Osteocyte (in vitro differentiated cells): Measurements from ENCODE around the gene BCL2A1. TPM values are rescaled to one million over a fixed set of nuclear protein-coding genes. Genes with fewer than 3 reads are reported as not detected.
A peak's percentile ranks its signal among the peaks of the same experiment; 100 is the strongest.

ENCODE experiments used
- DNase-seq: peaks from one replicate; pipeline ENCODE4 v3.0.0; 2021; ENCODE audit warnings: mixed read lengths; ENCODE audit not compliant: unreplicated experiment; ENCODE audit errors: extremely low spot score
- H3K27ac Mint-ChIP-seq: one replicate; pipeline ENCODE4 v1.8.0; 2021; ENCODE audit warnings: mild to moderate bottlenecking, mixed read lengths; ENCODE audit not compliant: unreplicated experiment
- H3K27me3 Mint-ChIP-seq: one replicate; pipeline ENCODE4 v1.8.0; 2021; ENCODE audit warnings: mixed read lengths; ENCODE audit not compliant: unreplicated experiment
- H3K36me3 Mint-ChIP-seq: one replicate; pipeline ENCODE4 v1.8.0; 2021; ENCODE audit warnings: mixed read lengths; ENCODE audit not compliant: unreplicated experiment
- H3K4me1 Mint-ChIP-seq: one replicate; pipeline ENCODE4 v1.8.0; 2021; ENCODE audit warnings: mixed read lengths; ENCODE audit not compliant: unreplicated experiment
- H3K4me3 Mint-ChIP-seq: one replicate; pipeline ENCODE4 v1.8.0; 2021; ENCODE audit warnings: mild to moderate bottlenecking, moderate library complexity, mixed read lengths; ENCODE audit not compliant: unreplicated experiment
- H3K9me3 Mint-ChIP-seq: one replicate; pipeline ENCODE4 v1.8.0; 2021; ENCODE audit warnings: mixed read lengths; ENCODE audit not compliant: unreplicated experiment
- CTCF ChIP-seq: fragments of 200-600 bp; sonication (generic); IDR thresholded peaks from 2 replicates; pipeline ENCODE4 v1.5.0; 2021; ENCODE audit warnings: antibody characterized with exemption, mild to moderate bottlenecking, moderate library complexity
- total RNA-seq: library from RNA; stranded (reverse); gene quantifications from 2 replicates; pipeline ENCODE4 v1.2.1, GENCODE V29; 2021

The BCL2A1 gene
- total RNA-seq, 1 donor from 2014 or later = not detected

GRCh38 chr15:79950247-79950646 is 20.7 kb downstream of the BCL2A1 start:
- no peak overlapping the region for H3K4me3 Mint-ChIP-seq
- no peak overlapping the region for H3K27ac Mint-ChIP-seq
- H3K27me3 Mint-ChIP-seq = peaks cover 11% of the 10 kb centered on the region
- no peak for TF ChIP-seq CTCF
- no peaks in the 10 kb centered on the region for H3K9me3 Mint-ChIP-seq
- no peaks in the 10 kb centered on the region for H3K4me1 Mint-ChIP-seq
- H3K36me3 Mint-ChIP-seq = no peaks in the 10 kb centered on the region
- no peak for DNase-seq

GRCh38 chr15:79948761-79949160 is 22.2 kb downstream of the BCL2A1 start:
- no peak for DNase-seq
- Mint-ChIP-seq H3K36me3 (no peaks in the 10 kb centered on the region), H3K4me3 (no peak overlapping the region), H3K4me1 (no peaks in the 10 kb centered on the region), H3K27me3 (peaks cover 11% of the 10 kb centered on the region), H3K27ac (no peak overlapping the region), H3K9me3 (no peaks in the 10 kb centered on the region)
- TF ChIP-seq CTCF = no peak

GRCh38 chr15:79948095-79948695 is 22.8 kb downstream of the BCL2A1 start:
- Mint-ChIP-seq H3K27ac (no peak overlapping the region), H3K36me3 (no peaks in the 10 kb centered on the region)

GRCh38 chr15:79947009-79947408 is 24.0 kb downstream of the BCL2A1 start:
- DNase-seq = no peak
- Mint-ChIP-seq H3K9me3 (no peaks in the 10 kb centered on the region), H3K4me1 (peaks cover 12% of the 10 kb centered on the region), H3K36me3 (no peaks in the 10 kb centered on the region), H3K27ac (no peak overlapping the region), H3K27me3 (peaks cover under 1% of the 10 kb centered on the region), H3K4me3 (no peak overlapping the region)
- TF ChIP-seq CTCF = no peak

More at GRCh38 chr15:79948095-79948695, 22.8 kb downstream of the BCL2A1 start:
- Mint-ChIP-seq H3K9me3 (no peaks in the 10 kb centered on the region), H3K27me3 (peaks cover 7% of the 10 kb centered on the region), H3K4me3 (no peak overlapping the region), H3K4me1 (peaks cover under 1% of the 10 kb centered on the region)
- DNase-seq = no peak
- no peak for TF ChIP-seq CTCF

GRCh38 chr15:79944622-79945021 is 26.4 kb downstream of the BCL2A1 start:
- H3K36me3 Mint-ChIP-seq = no peaks in the 10 kb centered on the region
- no peak for TF ChIP-seq CTCF
- no peaks in the 10 kb centered on the region for H3K27me3 Mint-ChIP-seq
- no peak overlapping the region for H3K27ac Mint-ChIP-seq
- peak; percentile 62 for DNase-seq
- peaks cover 13% of the 10 kb centered on the region for H3K4me1 Mint-ChIP-seq
- no peak overlapping the region for H3K4me3 Mint-ChIP-seq
- H3K9me3 Mint-ChIP-seq = no peaks in the 10 kb centered on the region
